ENCODE measurements around the gene ADAMTS17. TPM values are rescaled to one million over a fixed set of nuclear protein-coding genes. Genes with fewer than 3 reads are reported as not detected.

ADAMTS17 gene
- total and polyA plus RNA-seq, 4 donors, result 0.28 to 46.9 (median 9.1) TPM

DNA sequence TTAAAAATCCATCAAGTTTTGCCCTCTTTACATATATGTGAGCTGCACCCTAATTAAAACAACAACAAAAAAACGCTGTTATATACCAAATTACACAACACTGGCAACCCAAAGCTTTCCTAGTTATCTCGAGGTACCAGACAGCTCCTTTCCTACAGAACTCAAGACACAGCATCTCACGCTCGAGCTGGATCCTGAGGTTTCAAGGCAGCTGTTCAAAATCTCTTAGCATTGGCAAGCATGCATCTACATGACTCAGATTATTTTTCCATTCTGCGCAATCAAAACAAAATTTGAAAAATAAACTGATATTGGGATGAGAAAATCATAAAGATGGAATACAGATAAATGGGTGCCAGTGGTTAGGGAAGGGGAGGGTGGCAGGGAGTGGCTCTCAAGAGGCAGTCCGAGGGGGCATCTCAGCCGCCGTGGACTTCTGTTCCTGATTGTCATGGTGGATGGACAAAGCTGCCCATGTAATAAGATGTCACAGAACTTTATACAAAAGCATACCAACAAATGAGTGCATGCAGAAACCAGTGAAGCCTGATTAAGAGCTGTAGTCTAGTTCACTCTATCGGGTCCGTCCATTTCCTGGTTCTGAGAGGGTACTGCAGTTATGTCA, 91.5 kb downstream of the ADAMTS17 start (continued):
- TF ChIP-seq YY1 (IDR thresholded peaks at IDR 0.05) (no peak), EGR1 (IDR thresholded peaks at IDR 0.05; ENCODE audit: low read depth in 2 of 2) (no peak)

DNA sequence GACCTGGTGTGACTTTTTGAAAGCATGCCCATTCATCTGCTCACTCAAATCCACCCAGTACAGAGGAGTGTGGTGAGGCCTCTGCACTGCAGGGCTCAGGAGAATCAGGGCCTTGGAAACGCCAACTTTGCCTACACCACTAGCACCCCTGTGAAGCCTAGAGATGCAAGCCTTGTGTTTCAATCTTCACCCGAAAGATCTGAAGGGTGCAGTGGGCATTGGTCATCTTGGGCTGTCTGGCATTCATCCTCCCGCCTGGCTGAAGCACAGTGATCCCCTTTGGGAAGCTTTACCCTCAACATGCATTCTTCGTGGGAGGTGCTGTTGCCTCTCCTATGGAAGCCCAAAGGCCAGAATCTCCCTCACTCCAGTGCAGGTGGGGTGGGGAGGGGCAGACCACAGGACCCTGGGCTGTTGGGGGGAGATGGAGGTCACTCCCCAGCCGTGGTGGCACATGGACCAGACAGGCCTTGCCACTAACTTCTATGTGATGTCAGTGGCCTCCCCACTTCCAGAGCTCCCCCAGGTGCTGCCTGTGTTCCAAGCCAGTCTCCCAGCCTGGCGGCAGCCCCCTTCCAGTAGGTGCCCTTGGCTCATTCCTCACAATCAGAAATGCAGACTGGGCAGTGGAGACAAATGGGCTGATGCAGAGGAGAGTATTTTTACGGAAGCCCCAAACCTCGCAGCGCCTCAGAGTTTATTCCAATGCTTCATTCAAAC, 92.5 kb downstream of the ADAMTS17 start:
- Histone ChIP-seq H3K4me3 (ENCODE audit: low read depth in 1 of 3, low read length in 3 of 3) (no peak overlapping the region), H3K9me3 (ENCODE audit: control insufficient read depth in 4 of 4, low read length in 3 of 4) (no peaks in the 10 kb centered on the region), H3K27ac (ENCODE audit: low read depth in 1 of 2, low read length in 2 of 2) (no peak overlapping the region), H3K9ac (ENCODE audit: low read depth in 1 of 2, low read length in 2 of 2) (no peak overlapping the region), H3K4me1 (ENCODE audit: control insufficient read depth in 4 of 4, insufficient read depth in 4 of 4, low read length in 3 of 4) (peaks cover 0 to 17% (median 16%) of the 10 kb centered on the region in 4 donors), H3K36me3 (ENCODE audit: control insufficient read depth in 4 of 4, insufficient read depth in 3 of 4, low read depth in 1 of 4, low read length in 3 of 4) (no peaks in the 10 kb centered on the region), H3K27me3 (ENCODE audit: control insufficient read depth in 4 of 4, insufficient read depth in 4 of 4, low read length in 3 of 4) (no peaks in the 10 kb centered on the region)
- TF ChIP-seq EGR1 (IDR thresholded peaks at IDR 0.05; ENCODE audit: low read depth in 2 of 2), result no peak
- TF ChIP-seq, protein P1, sequence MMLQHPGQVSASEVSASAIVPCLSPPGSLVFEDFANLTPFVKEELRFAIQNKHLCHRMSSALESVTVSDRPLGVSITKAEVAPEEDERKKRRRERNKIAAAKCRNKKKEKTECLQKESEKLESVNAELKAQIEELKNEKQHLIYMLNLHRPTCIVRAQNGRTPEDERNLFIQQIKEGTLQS (IDR thresholded peaks at IDR 0.05), result no peak
- no peak for TF ChIP-seq MAX (IDR thresholded peaks at IDR 0.05)
- no peak for TF ChIP-seq HNF4G (IDR thresholded peaks at IDR 0.05)
- no peak for TF ChIP-seq RAD21 (IDR thresholded peaks at IDR 0.05)
- no peak for TF ChIP-seq RXRA (IDR thresholded peaks at IDR 0.05)
- TF ChIP-seq, protein P2, sequence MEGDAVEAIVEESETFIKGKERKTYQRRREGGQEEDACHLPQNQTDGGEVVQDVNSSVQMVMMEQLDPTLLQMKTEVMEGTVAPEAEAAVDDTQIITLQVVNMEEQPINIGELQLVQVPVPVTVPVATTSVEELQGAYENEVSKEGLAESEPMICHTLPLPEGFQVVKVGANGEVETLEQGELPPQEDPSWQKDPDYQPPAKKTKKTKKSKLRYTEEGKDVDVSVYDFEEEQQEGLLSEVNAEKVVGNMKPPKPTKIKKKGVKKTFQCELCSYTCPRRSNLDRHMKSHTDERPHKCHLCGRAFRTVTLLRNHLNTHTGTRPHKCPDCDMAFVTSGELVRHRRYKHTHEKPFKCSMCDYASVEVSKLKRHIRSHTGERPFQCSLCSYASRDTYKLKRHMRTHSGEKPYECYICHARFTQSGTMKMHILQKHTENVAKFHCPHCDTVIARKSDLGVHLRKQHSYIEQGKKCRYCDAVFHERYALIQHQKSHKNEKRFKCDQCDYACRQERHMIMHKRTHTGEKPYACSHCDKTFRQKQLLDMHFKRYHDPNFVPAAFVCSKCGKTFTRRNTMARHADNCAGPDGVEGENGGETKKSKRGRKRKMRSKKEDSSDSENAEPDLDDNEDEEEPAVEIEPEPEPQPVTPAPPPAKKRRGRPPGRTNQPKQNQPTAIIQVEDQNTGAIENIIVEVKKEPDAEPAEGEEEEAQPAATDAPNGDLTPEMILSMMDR (IDR thresholded peaks at IDR 0.05; ENCODE audit: low read depth, low read length, missing input control), result no peak
- TF ChIP-seq, protein P3, sequence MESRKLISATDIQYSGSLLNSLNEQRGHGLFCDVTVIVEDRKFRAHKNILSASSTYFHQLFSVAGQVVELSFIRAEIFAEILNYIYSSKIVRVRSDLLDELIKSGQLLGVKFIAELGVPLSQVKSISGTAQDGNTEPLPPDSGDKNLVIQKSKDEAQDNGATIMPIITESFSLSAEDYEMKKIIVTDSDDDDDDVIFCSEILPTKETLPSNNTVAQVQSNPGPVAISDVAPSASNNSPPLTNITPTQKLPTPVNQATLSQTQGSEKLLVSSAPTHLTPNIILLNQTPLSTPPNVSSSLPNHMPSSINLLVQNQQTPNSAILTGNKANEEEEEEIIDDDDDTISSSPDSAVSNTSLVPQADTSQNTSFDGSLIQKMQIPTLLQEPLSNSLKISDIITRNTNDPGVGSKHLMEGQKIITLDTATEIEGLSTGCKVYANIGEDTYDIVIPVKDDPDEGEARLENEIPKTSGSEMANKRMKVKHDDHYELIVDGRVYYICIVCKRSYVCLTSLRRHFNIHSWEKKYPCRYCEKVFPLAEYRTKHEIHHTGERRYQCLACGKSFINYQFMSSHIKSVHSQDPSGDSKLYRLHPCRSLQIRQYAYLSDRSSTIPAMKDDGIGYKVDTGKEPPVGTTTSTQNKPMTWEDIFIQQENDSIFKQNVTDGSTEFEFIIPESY (IDR thresholded peaks at IDR 0.05), result no peak
- TF ChIP-seq, protein P4, sequence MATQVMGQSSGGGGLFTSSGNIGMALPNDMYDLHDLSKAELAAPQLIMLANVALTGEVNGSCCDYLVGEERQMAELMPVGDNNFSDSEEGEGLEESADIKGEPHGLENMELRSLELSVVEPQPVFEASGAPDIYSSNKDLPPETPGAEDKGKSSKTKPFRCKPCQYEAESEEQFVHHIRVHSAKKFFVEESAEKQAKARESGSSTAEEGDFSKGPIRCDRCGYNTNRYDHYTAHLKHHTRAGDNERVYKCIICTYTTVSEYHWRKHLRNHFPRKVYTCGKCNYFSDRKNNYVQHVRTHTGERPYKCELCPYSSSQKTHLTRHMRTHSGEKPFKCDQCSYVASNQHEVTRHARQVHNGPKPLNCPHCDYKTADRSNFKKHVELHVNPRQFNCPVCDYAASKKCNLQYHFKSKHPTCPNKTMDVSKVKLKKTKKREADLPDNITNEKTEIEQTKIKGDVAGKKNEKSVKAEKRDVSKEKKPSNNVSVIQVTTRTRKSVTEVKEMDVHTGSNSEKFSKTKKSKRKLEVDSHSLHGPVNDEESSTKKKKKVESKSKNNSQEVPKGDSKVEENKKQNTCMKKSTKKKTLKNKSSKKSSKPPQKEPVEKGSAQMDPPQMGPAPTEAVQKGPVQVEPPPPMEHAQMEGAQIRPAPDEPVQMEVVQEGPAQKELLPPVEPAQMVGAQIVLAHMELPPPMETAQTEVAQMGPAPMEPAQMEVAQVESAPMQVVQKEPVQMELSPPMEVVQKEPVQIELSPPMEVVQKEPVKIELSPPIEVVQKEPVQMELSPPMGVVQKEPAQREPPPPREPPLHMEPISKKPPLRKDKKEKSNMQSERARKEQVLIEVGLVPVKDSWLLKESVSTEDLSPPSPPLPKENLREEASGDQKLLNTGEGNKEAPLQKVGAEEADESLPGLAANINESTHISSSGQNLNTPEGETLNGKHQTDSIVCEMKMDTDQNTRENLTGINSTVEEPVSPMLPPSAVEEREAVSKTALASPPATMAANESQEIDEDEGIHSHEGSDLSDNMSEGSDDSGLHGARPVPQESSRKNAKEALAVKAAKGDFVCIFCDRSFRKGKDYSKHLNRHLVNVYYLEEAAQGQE (IDR thresholded peaks at IDR 0.05), result no peak
- TF ChIP-seq YY1 (IDR thresholded peaks at IDR 0.05), result no peak
- no peak for TF ChIP-seq FOXA1 (IDR thresholded peaks at IDR 0.05)
- 95% methylated on average over 9 of the region's 9 CpGs for WGBS
- peak; percentile 16 for DNase-seq (ENCODE audit: low spot score)
